ENCODE data around the gene BRD8. TPM values are rescaled to one million over a fixed set of nuclear protein-coding genes. Genes with fewer than 3 reads are reported as not detected.

BRD8 gene
- total and polyA plus RNA-seq, 4 donors = 23.3 to 80.1 (median 33.5) TPM

DNA sequence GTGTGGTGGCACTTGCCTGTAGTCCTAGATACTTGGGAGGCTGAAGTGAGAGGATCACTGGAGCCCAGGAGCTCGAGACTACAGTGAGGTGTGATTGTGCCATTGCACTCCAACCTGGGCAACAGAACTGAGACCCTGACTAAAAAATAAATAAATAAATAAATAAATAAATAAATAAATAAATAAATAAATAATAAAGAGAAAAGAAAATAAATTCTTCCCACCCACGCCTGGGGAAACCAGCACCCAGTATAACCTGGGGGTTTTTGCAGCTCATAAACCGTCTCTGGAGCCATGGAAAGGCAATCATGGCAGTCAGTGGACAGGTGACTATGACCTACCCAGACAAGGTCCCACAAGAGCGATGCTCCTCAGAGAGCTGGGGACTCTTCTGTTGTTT lies 86.7 kb downstream of the BRD8 start:
- peaks cover 0 to 4% (median 4%) of the 10 kb centered on the region in 3 donors for H3K27me3 ChIP-seq (ENCODE audit: control insufficient read depth in 3 of 3, insufficient read depth in 3 of 3, low read length in 2 of 3)
- H3K36me3 ChIP-seq (ENCODE audit: control insufficient read depth in 4 of 4, insufficient read depth in 4 of 4, low read length in 4 of 4) = no peaks in the 10 kb centered on the region
- H3K9me3 ChIP-seq (ENCODE audit: control insufficient read depth in 4 of 4, insufficient read depth in 3 of 4, low read length in 3 of 4) = no peaks in the 10 kb centered on the region
- no peak for ATAC-seq (ENCODE audit: insufficient read depth, low FRiP score)
- H3K9ac ChIP-seq (ENCODE audit: insufficient read depth in 1 of 2, low read length in 2 of 2) = no peak overlapping the region
- DNase-seq = no peak
- H3K4me3 ChIP-seq = no peak overlapping the region
- TF ChIP-seq, protein P1, sequence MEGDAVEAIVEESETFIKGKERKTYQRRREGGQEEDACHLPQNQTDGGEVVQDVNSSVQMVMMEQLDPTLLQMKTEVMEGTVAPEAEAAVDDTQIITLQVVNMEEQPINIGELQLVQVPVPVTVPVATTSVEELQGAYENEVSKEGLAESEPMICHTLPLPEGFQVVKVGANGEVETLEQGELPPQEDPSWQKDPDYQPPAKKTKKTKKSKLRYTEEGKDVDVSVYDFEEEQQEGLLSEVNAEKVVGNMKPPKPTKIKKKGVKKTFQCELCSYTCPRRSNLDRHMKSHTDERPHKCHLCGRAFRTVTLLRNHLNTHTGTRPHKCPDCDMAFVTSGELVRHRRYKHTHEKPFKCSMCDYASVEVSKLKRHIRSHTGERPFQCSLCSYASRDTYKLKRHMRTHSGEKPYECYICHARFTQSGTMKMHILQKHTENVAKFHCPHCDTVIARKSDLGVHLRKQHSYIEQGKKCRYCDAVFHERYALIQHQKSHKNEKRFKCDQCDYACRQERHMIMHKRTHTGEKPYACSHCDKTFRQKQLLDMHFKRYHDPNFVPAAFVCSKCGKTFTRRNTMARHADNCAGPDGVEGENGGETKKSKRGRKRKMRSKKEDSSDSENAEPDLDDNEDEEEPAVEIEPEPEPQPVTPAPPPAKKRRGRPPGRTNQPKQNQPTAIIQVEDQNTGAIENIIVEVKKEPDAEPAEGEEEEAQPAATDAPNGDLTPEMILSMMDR (IDR thresholded peaks at IDR 0.05; ENCODE audit: control extremely low read depth, extremely low read depth) = no peak
- WGBS, 2 donors = 89 to 90% methylated on average over 4 of the region's 4 CpGs
- H3K27ac ChIP-seq (ENCODE audit: low read depth in 1 of 2, low read length in 1 of 2) = no peak overlapping the region
- no peaks in the 10 kb centered on the region for H3K4me1 ChIP-seq (ENCODE audit: control insufficient read depth in 5 of 5, insufficient read depth in 5 of 5, low read length in 5 of 5)

Small RNA genes lying within 50 kb of the gene (small RNA-seq; reads per million reads assigned to genes)
- gene RNU6-460P (ENCODE audit: low replicate concordance) (not detected), gene RNU6-888P (ENCODE audit: low replicate concordance) (not detected)

Other genes starting within 250 kb of the BRD8 start
- 10 to 100 TPM; 38.0 to 63.6 TPM for gene FAM13B, start 145.6 kb downstream of the BRD8 start, total RNA-seq
- 1 to 10 TPM; 7.6 to 8.8 TPM for gene FAM13B, start 145.6 kb downstream of the BRD8 start, polyA plus RNA-seq
- gene WNT8A, start 94.6 kb downstream of the BRD8 start, total RNA-seq = not detected
- not detected for gene WNT8A, start 94.6 kb downstream of the BRD8 start, polyA plus RNA-seq
- 10 to 100 TPM; 13.5 to 15.8 TPM for gene NME5, start 39.2 kb downstream of the BRD8 start, total RNA-seq
- 10 to 100 TPM in 1 of 2 donors, 1 to 10 TPM in 1; 9.6 to 12.2 TPM for gene NME5, start 39.2 kb downstream of the BRD8 start, polyA plus RNA-seq
- gene KIF20A, start 482 bp upstream of the BRD8 start, total RNA-seq = 1 to 10 TPM; 1.1 to 8.0 TPM
- gene KIF20A, start 482 bp upstream of the BRD8 start, polyA plus RNA-seq = 1 to 10 TPM; 1.4 to 2.0 TPM
- gene CDC23, start 34.7 kb upstream of the BRD8 start, total RNA-seq = 10 to 100 TPM; 19.8 to 41.8 TPM
- gene CDC23, start 34.7 kb upstream of the BRD8 start, polyA plus RNA-seq = 10 to 100 TPM in 1 of 2 donors, 1 to 10 TPM in 1; 9.9 to 14.3 TPM
- gene GFRA3, start 96.0 kb upstream of the BRD8 start, total RNA-seq = under 1 TPM in 1 of 2 donors, not detected in 1; 0.57 TPM
- under 1 TPM; 0.11 to 0.18 TPM for gene GFRA3, start 96.0 kb upstream of the BRD8 start, polyA plus RNA-seq
- gene CDC25C, start 153.2 kb upstream of the BRD8 start, total RNA-seq = 1 to 10 TPM in 1 of 2 donors, under 1 TPM in 1; 0.25 to 3.0 TPM
- under 1 TPM; 0.26 to 0.55 TPM for gene CDC25C, start 153.2 kb upstream of the BRD8 start, polyA plus RNA-seq
- 10 to 100 TPM; 22.2 to 28.0 TPM for gene FAM53C, start 159.6 kb upstream of the BRD8 start, total RNA-seq
- 10 to 100 TPM in 1 of 2 donors, 1 to 10 TPM in 1; 8.2 to 19.9 TPM for gene FAM53C, start 159.6 kb upstream of the BRD8 start, polyA plus RNA-seq
- 10 to 100 TPM; 49.6 to 92.7 TPM for gene KDM3B, start 174.1 kb upstream of the BRD8 start, total RNA-seq
- gene KDM3B, start 174.1 kb upstream of the BRD8 start, polyA plus RNA-seq = 10 to 100 TPM; 17.7 to 25.4 TPM

All from lung (tissue), 13 donors.